Superior temporal gyrus (tissue), 1 donor: ENCODE data around the gene PCDHGB1.
"Not testable (repeated sequence)": the region's sequence is repeated elsewhere in the genome, so short reads cannot be mapped to it uniquely, and the experiment has no call there.

Experiments used
- DNase-seq: peaks from one replicate; pipeline ENCODE4 v3.0.0-alpha.2; 2016; ENCODE audit errors: extremely low spot score

Gene PCDHGB1

GRCh38 chr5:141346017-141346416, 3.9 kb upstream of the PCDHGB1 start:
- DNase-seq = not testable (repeated sequence)

- no peak for DNase-seq
Observed at GRCh38 chr5:141351591-141351990, 1.7 kb downstream of the PCDHGB1 start.

GRCh38 chr5:141354900-141355469, 5.1 kb downstream of the PCDHGB1 start, which contains the start of gene PCDHGA4:
TSS of gene PCDHGA4 (plus strand) at chr5:141355021. CDS start at chr5:141355108, 87 bp downstream.
- DNase-seq = no peak

GRCh38 chr5:141355641-141356040, 5.7 kb downstream of the PCDHGB1 start:
- DNase-seq = no peak

- DNase-seq = no peak
Observed at GRCh38 chr5:141356133-141356532, 6.2 kb downstream of the PCDHGB1 start.

- DNase-seq = no peak
Observed at GRCh38 chr5:141356950-141357349, 7.1 kb downstream of the PCDHGB1 start.

- DNase-seq = peak; percentile 39
Observed at GRCh38 chr5:141359790-141360426, 10.0 kb downstream of the PCDHGB1 start, which contains the start of gene PCDHGB2. TSS of gene PCDHGB2 (plus strand) at chr5:141359994. CDS start at chr5:141360136, 142 bp downstream.

- DNase-seq = no peak
Observed at GRCh38 chr5:141360685-141361084, 10.8 kb downstream of the PCDHGB1 start.

- DNase-seq = no peak
Observed at GRCh38 chr5:141362719-141363118, 12.8 kb downstream of the PCDHGB1 start.

- no peak for DNase-seq
Observed at GRCh38 chr5:141363952-141364660, 14.2 kb downstream of the PCDHGB1 start, which contains the start of gene PCDHGA5. TSS of gene PCDHGA5 (plus strand) at chr5:141364162. CDS start at chr5:141364331, 169 bp downstream.

GRCh38 chr5:141366016-141366896, 16.4 kb downstream of the PCDHGB1 start:
- no peak for DNase-seq

GRCh38 chr5:141369994-141370848, 20.3 kb downstream of the PCDHGB1 start, which contains the start of gene PCDHGB3:
TSS of gene PCDHGB3 (plus strand) at chr5:141370242. CDS start at chr5:141370395, 153 bp downstream.
- peak; percentile 13 for DNase-seq

- no peak for DNase-seq
Observed at GRCh38 chr5:141371572-141372475, 21.9 kb downstream of the PCDHGB1 start.

GRCh38 chr5:141373673-141374317, 23.9 kb downstream of the PCDHGB1 start, which contains the start of gene PCDHGA6:
TSS of gene PCDHGA6 (plus strand) at chr5:141373891. CDS start at chr5:141374084, 193 bp downstream.
- no peak for DNase-seq

GRCh38 chr5:141374627-141375026, 24.7 kb downstream of the PCDHGB1 start:
- no peak for DNase-seq

GRCh38 chr5:141375444-141376155, 25.7 kb downstream of the PCDHGB1 start:
- not testable (repeated sequence) for DNase-seq

- no peak for DNase-seq
Observed at GRCh38 chr5:141382469-141383294, 32.8 kb downstream of the PCDHGB1 start, which contains the start of gene PCDHGA7. TSS of gene PCDHGA7 (plus strand) at chr5:141382742. CDS start at chr5:141382900, 158 bp downstream.
